Stimulated activated CD8-positive, alpha-beta memory T cell treated with anti-CD3 and anti-CD28 coated beads, Interleukin-12 subunit alpha, Interleukin-12 subunit beta, amount 100 ng/mL, for 4 hours (primary cell): Measurements from ENCODE around the gene SLC5A9.
"Not testable (repeated sequence)": the region's sequence is repeated elsewhere in the genome, so short reads cannot be mapped to it uniquely, and the experiment has no call there.

Source experiments
- DNase-seq: peaks from one replicate; pipeline ENCODE4 v3.0.0-alpha.2; 2020; ENCODE audit warnings: low read depth

Gene SLC5A9

GRCh38 chr1:48214366-48214765 lies 8.2 kb upstream of the SLC5A9 start:
- not testable (repeated sequence) for DNase-seq

GRCh38 chr1:48214820-48215219 lies 7.7 kb upstream of the SLC5A9 start:
- DNase-seq, result no peak

GRCh38 chr1:48215222-48215621 lies 7.3 kb upstream of the SLC5A9 start:
- no peak for DNase-seq

GRCh38 chr1:48215889-48216288 lies 6.6 kb upstream of the SLC5A9 start:
- no peak for DNase-seq

GRCh38 chr1:48216313-48216712 lies 6.2 kb upstream of the SLC5A9 start:
- no peak for DNase-seq

- no peak for DNase-seq
These were observed 5.6 kb upstream of the SLC5A9 start for GRCh38 chr1:48216941-48217340.

- no peak for DNase-seq
These were observed 4.7 kb upstream of the SLC5A9 start for GRCh38 chr1:48217856-48218255.

- no peak for DNase-seq
These were observed 2.7 kb upstream of the SLC5A9 start for GRCh38 chr1:48219803-48220202.

GRCh38 chr1:48221122-48221521 lies 1.4 kb upstream of the SLC5A9 start:
- DNase-seq, result no peak

GRCh38 chr1:48221657-48222056 lies 859 bp upstream of the SLC5A9 start:
- DNase-seq, result no peak

- no peak for DNase-seq
These were observed 1.1 kb downstream of the SLC5A9 start for GRCh38 chr1:48223366-48224240.

- DNase-seq, result no peak
These were observed 2.3 kb downstream of the SLC5A9 start for GRCh38 chr1:48224791-48225190.

- no peak for DNase-seq
These were observed 3.1 kb downstream of the SLC5A9 start for GRCh38 chr1:48225579-48225978.

GRCh38 chr1:48227165-48228013 lies 4.9 kb downstream of the SLC5A9 start:
- no peak for DNase-seq

- DNase-seq, result no peak
These were observed 5.6 kb downstream of the SLC5A9 start for GRCh38 chr1:48228156-48228555.

GRCh38 chr1:48229317-48229716 lies 6.8 kb downstream of the SLC5A9 start:
- no peak for DNase-seq

- DNase-seq, result no peak
These were observed 7.7 kb downstream of the SLC5A9 start for GRCh38 chr1:48230236-48230635.

GRCh38 chr1:48232722-48233121 lies 10.2 kb downstream of the SLC5A9 start:
- DNase-seq, result no peak

- no peak for DNase-seq
These were observed 11.4 kb downstream of the SLC5A9 start for GRCh38 chr1:48233666-48234485.

- DNase-seq, result no peak
These were observed 13.1 kb downstream of the SLC5A9 start for GRCh38 chr1:48235652-48236051.

- DNase-seq, result no peak
These were observed 14.4 kb downstream of the SLC5A9 start for GRCh38 chr1:48236716-48237470.
